Upper lobe of right lung (tissue), 1 donor: Measurements from ENCODE around the gene LACRT. TPM values are rescaled to one million over a fixed set of nuclear protein-coding genes. Genes with fewer than 3 reads are reported as not detected.
"Not testable (repeated sequence)": the region's sequence is repeated elsewhere in the genome, so short reads cannot be mapped to it uniquely, and the experiment has no call there.

ENCODE experiments used
- ATAC-seq: fragments of 200-7000 bp; cut with Tn5 transposase; one replicate; pipeline ENCODE4 v1.9.1; 2020; ENCODE audit warnings: mild to moderate bottlenecking, moderate library complexity
- DNase-seq: peaks from one replicate; pipeline ENCODE4 v3.0.0-alpha.2; 2020
- H3K27ac ChIP-seq: fragments of 200-600 bp; one replicate; pipeline ENCODE4 v1.8.0; 2022
- H3K27me3 ChIP-seq: fragments of 200-600 bp; one replicate; pipeline ENCODE4 v1.8.0; 2022; ENCODE audit warnings: mild to moderate bottlenecking
- H3K36me3 ChIP-seq: fragments of 200-600 bp; one replicate; pipeline ENCODE4 v1.8.0; 2022
- H3K4me1 ChIP-seq: fragments of 200-600 bp; one replicate; pipeline ENCODE4 v1.8.0; 2022
- H3K4me3 ChIP-seq: fragments of 200-600 bp; one replicate; pipeline ENCODE4 v1.8.0; 2022; ENCODE audit warnings: mild to moderate bottlenecking
- H3K9me3 ChIP-seq: fragments of 200-600 bp; one replicate; pipeline ENCODE4 v1.8.0; 2022
- CTCF ChIP-seq: fragments of 200-600 bp; IDR thresholded peaks from one replicate; pipeline ENCODE4 v1.8.0; 2022; ENCODE audit warnings: antibody characterized with exemption
- intact Hi-C: fragments of 100-400 bp; cut with DNase I; formaldehyde crosslinking; loops from one replicate; pipeline ENCODE4 v1.11.0; 2022
- total RNA-seq: library from RNA; stranded (reverse); fragmentation: NEBNext Ultra II Directional; extraction: Animal tissue kit (Norgen Biotek cat#: 25700); gene quantifications from one replicate; pipeline ENCODE4 v1.2.1, GENCODE V29; 2021
- donor health status: DM: no; HTN: yes; CAD: no; lungs with severe emphysema.

LACRT gene
- total RNA-seq, 1 donor from 2014 or later = not detected

DNA sequence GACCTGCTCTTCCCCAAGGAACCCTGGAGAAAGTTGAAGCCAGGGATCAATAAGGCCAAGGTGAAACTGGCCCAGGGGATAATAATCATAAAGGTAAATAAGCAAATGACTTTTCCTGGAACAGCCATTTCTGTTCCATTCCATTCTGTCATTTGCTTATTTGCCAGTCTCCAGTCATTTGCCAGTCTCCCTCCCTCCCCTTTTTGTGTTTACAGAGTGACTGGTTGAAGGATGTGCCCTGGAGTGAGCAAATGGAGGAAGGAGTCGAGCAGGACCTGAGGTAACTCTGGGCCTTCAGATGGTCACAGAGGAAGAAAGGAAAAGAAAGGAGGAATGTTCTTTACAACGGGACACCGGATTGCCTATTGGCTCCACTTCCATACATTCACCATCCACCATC, 31.3 kb upstream of the LACRT start:
- Histone ChIP-seq H3K9me3 (no peaks in the 10 kb centered on the region), H3K4me1 (no peaks in the 10 kb centered on the region), H3K36me3 (no peaks in the 10 kb centered on the region), H3K4me3 (no peak overlapping the region), H3K27me3 (no peaks in the 10 kb centered on the region), H3K27ac (no peak overlapping the region)
- intact Hi-C loops = no loop called here
- TF ChIP-seq CTCF = no peak
- DNase-seq = no peak
- ATAC-seq = no peak

- H3K9me3 ChIP-seq, ATAC-seq, intact Hi-C loops, H3K4me3 ChIP-seq, H3K27ac ChIP-seq, H3K36me3 ChIP-seq, H3K27me3 ChIP-seq, DNase-seq, H3K4me1 ChIP-seq: not testable (repeated sequence)
Measured at GRCh38 chr12:54665022-54665635, 30.4 kb upstream of the LACRT start.

- DNase-seq (no peak), ATAC-seq (no peak)
- H3K4me1 ChIP-seq = no peaks in the 10 kb centered on the region
- intact Hi-C loops = no loop called here
- no peaks in the 10 kb centered on the region for H3K36me3 ChIP-seq
- no peaks in the 10 kb centered on the region for H3K9me3 ChIP-seq
- no peak overlapping the region for H3K27ac ChIP-seq
- TF ChIP-seq CTCF = no peak
- H3K27me3 ChIP-seq = peaks cover 5% of the 10 kb centered on the region
- no peak overlapping the region for H3K4me3 ChIP-seq
Measured at GRCh38 chr12:54663603-54664002, 28.9 kb upstream of the LACRT start.

DNA sequence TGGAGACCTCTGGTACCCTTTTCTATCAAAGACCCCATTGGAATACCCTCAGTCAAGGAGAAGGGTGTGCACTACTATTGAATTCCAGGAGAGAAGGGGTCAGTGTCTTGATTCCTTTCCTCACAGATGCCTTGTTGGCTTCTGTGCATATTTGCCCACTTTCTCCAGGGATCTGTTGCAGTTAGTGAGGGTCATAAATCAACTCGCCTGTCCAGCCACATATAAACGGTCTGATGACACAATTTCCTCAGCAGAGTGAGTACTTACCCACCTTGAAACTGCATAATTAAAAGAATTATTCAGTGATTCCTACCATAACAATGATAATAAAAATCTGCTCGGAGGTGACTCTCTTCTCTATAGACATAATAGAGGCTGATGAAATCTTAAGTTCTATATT, 27.3 kb upstream of the LACRT start:
- peaks cover 5% of the 10 kb centered on the region for H3K27me3 ChIP-seq
- ATAC-seq = no peak
- intact Hi-C loops = no loop called here
- TF ChIP-seq CTCF = no peak
- DNase-seq = no peak
- no peak overlapping the region for H3K27ac ChIP-seq
- no peaks in the 10 kb centered on the region for H3K36me3 ChIP-seq
- H3K4me1 ChIP-seq = no peaks in the 10 kb centered on the region
- no peaks in the 10 kb centered on the region for H3K9me3 ChIP-seq
- no peak overlapping the region for H3K4me3 ChIP-seq

- Histone ChIP-seq H3K36me3 (no peaks in the 10 kb centered on the region), H3K4me1 (no peaks in the 10 kb centered on the region), H3K9me3 (no peaks in the 10 kb centered on the region), H3K4me3 (no peak overlapping the region), H3K27me3 (peaks cover 5% of the 10 kb centered on the region), H3K27ac (no peak overlapping the region)
- DNase-seq (no peak), ATAC-seq (no peak)
- intact Hi-C loops = no loop called here
- no peak for TF ChIP-seq CTCF
Measured at GRCh38 chr12:54661048-54661447, 26.4 kb upstream of the LACRT start.

DNA sequence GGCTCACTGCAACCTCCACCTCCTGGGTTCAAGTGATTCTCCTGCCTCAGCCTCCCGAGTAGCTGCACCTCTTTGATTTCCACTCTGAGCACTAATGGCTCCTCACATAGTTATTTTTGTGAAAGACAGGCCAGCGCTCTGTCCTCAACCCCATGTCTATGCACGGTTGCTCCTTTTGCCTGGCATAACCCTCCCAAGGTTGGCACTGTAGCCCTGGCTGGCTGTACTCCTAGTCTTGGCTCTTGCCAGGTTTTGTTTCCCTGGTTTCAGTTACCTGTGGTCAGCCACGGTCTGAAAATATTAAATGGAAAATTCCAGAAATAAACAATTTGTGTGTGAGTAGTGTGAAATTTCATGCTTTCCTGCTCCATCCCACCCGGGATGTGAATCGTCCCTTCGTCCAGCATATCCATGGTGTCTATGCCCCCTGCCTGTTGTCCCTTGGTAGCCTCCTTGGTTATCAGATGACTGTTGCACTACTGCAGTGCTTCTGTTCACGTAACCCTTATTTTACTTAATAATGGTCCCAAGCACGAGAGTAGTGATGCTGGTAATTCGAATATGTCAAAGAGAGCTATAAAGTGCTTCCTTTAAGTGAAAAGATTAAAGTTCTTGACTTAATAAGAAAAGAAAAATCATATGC, 25.7 kb upstream of the LACRT start:
- no peak for ATAC-seq
- no peak overlapping the region for H3K27ac ChIP-seq

More for the DNA sequence above, 25.7 kb upstream of the LACRT start:
- Histone ChIP-seq H3K27me3 (peaks cover 5% of the 10 kb centered on the region), H3K9me3 (no peaks in the 10 kb centered on the region), H3K4me1 (no peaks in the 10 kb centered on the region), H3K36me3 (no peaks in the 10 kb centered on the region), H3K4me3 (no peak overlapping the region)
- no peak for DNase-seq
- TF ChIP-seq CTCF = no peak
- intact Hi-C loops = no loop called here
